Mesenchymal stem cell (in vitro differentiated cells and primary cell): Measurements from ENCODE around the gene IRF4.

ENCODE experiments used
- DNase-seq: peaks from one replicate; pipeline ENCODE4 v3.0.0-alpha.2; 2013
- H2AFZ ChIP-seq: one replicate; pipeline ENCODE4 v1.6.1; 2013; ENCODE audit warnings: low read depth, mild to moderate bottlenecking, control low read depth, inconsistent platforms, low read length, moderate library complexity
- H2AK5ac ChIP-seq: 2 replicates; pipeline ENCODE4 v1.6.1; 2013; ENCODE audit warnings: low read length, moderate library complexity, mild to moderate bottlenecking, inconsistent platforms; ENCODE audit not compliant: severe bottlenecking
- H2BK120ac ChIP-seq: one replicate; pipeline ENCODE4 v1.6.1; 2013; ENCODE audit warnings: low read depth, mild to moderate bottlenecking, inconsistent platforms, low read length, moderate library complexity
- H2BK12ac ChIP-seq, 2 experiments: one replicate each; pipeline ENCODE4 v1.6.1; 2013; ENCODE audit warnings: inconsistent platforms in 2 of 2, low read length in 2 of 2, mild to moderate bottlenecking in 2 of 2, moderate library complexity in 2 of 2, control low read depth in 1 of 2
- H2BK15ac ChIP-seq: one replicate; pipeline ENCODE4 v1.6.1; 2013; ENCODE audit warnings: mild to moderate bottlenecking, low read depth, inconsistent platforms; ENCODE audit not compliant: poor library complexity, severe bottlenecking
- H2BK5ac ChIP-seq: 2 replicates; pipeline ENCODE4 v1.6.1; 2013; ENCODE audit warnings: low read depth, mild to moderate bottlenecking, low read length, control low read depth, inconsistent platforms; ENCODE audit not compliant: poor library complexity, severe bottlenecking
- H3K14ac ChIP-seq, 2 experiments: one replicate each; pipeline ENCODE4 v1.6.1; 2013; ENCODE audit warnings: inconsistent platforms in 2 of 2, low read length in 2 of 2, control low read depth in 1 of 2, mild to moderate bottlenecking in 1 of 2, moderate library complexity in 1 of 2
- H3K18ac ChIP-seq, 2 experiments: one replicate each; pipeline ENCODE4 v1.6.1; 2013; ENCODE audit warnings: inconsistent platforms in 2 of 2, low read length in 2 of 2, control low read depth in 1 of 2, low read depth in 1 of 2, mild to moderate bottlenecking in 1 of 2
- H3K23ac ChIP-seq, 2 experiments: one replicate each; pipeline ENCODE4 v1.6.1; 2013; ENCODE audit warnings: inconsistent platforms in 2 of 2, low read length in 2 of 2, mild to moderate bottlenecking in 2 of 2, moderate library complexity in 2 of 2, control low read depth in 1 of 2
- H3K27ac ChIP-seq: 2 replicates; pipeline ENCODE4 v1.5.1; 2013; ENCODE audit warnings: mild to moderate bottlenecking, moderate library complexity, low read length, control low read depth, inconsistent platforms; ENCODE audit not compliant: poor library complexity, severe bottlenecking
- H3K27me3 ChIP-seq, 2 experiments: 2 replicates each; pipeline versions ENCODE4 v1.6.1 to v1.7.0; 2013; ENCODE audit warnings: low read length in 2 of 2, mild to moderate bottlenecking in 2 of 2, moderate library complexity in 2 of 2, control low read depth in 1 of 2, inconsistent platforms in 1 of 2; ENCODE audit not compliant: control insufficient read depth in 1 of 2, insufficient read depth in 1 of 2
- H3K36me3 ChIP-seq, 2 experiments: 2 replicates each; pipeline versions ENCODE4 v1.6.1 to v1.7.0; 2013; ENCODE audit warnings: low read length in 2 of 2, control low read depth in 1 of 2, inconsistent platforms in 1 of 2, low read depth in 1 of 2, mild to moderate bottlenecking in 1 of 2; ENCODE audit not compliant: insufficient read depth in 2 of 2, control insufficient read depth in 1 of 2
- H3K4ac ChIP-seq, 2 experiments: one replicate each; pipeline ENCODE4 v1.6.1; 2013; ENCODE audit warnings: inconsistent platforms in 2 of 2, low read length in 2 of 2, mild to moderate bottlenecking in 2 of 2, moderate library complexity in 2 of 2, control low read depth in 1 of 2, low read depth in 1 of 2
- H3K4me1 ChIP-seq: 2 replicates; pipeline ENCODE4 v1.6.1; 2013; ENCODE audit warnings: low read depth, low read length, control low read depth; ENCODE audit not compliant: control insufficient read depth, insufficient read depth
- H3K4me2 ChIP-seq: 2 replicates; pipeline ENCODE4 v1.6.1; 2013; ENCODE audit warnings: low read length, mild to moderate bottlenecking, inconsistent platforms; ENCODE audit not compliant: poor library complexity, severe bottlenecking
- H3K4me3 ChIP-seq, 2 experiments: 2 replicates each; pipeline versions ENCODE4 v1.5.1 to v1.7.0; 2013; ENCODE audit warnings: low read length in 2 of 2, mild to moderate bottlenecking in 2 of 2, control low read depth in 1 of 2, low read depth in 1 of 2; ENCODE audit not compliant: insufficient read depth in 1 of 2
- H3K79me1 ChIP-seq: replicated peaks from 2 replicates; pipeline ENCODE4 v1.6.1; 2013; ENCODE audit warnings: mild to moderate bottlenecking, control low read depth, low read length, inconsistent platforms; ENCODE audit not compliant: poor library complexity, severe bottlenecking
- H3K9ac ChIP-seq: 2 replicates; pipeline ENCODE4 v1.7.0; 2013; ENCODE audit warnings: mild to moderate bottlenecking, low read length, moderate library complexity
- H3K9me3 ChIP-seq: 2 replicates; pipeline ENCODE4 v1.7.0; 2013; ENCODE audit warnings: mild to moderate bottlenecking, low read length; ENCODE audit not compliant: control insufficient read depth
- H4K8ac ChIP-seq: one replicate; pipeline ENCODE4 v1.6.1; 2013; ENCODE audit warnings: inconsistent platforms, mild to moderate bottlenecking, low read length, moderate library complexity
- H4K91ac ChIP-seq: one replicate; pipeline ENCODE4 v1.6.1; 2013; ENCODE audit warnings: mild to moderate bottlenecking, low read length, inconsistent platforms
- WGBS: methylation state at CpG from one replicate; pipeline ENCODE4 v1.1.7; 2013; ENCODE audit warnings: mixed read lengths; 5-methylcytosine and 5-hydroxymethylcytosine counted together

IRF4 gene

DNA sequence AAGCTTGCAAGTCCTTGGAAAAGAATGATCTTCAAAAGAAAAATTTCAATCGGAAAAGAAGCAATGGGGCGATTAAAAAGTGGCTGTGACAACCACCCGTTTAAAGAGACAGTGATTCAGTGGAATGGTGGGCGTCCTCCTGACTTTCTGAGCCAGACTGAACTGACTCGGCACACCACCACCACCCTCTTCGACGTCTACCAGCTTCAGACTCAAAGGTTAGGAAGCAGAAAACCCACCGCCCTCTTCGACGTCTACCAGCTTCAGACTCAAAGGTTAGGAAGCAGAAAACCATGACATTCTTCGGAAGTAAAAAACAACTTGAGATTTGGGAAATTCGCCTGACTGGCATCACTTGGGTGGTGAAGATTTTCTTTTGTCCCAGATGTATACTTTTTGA is 28.3 kb upstream of the IRF4 start:
- Histone ChIP-seq H3K4me3 (no peak overlapping the region), H3K4me2 (no peak overlapping the region), H3K23ac (no peak overlapping the region), H2AFZ (no peak overlapping the region), H3K27me3 (peaks cover 0 to 40% of the 10 kb centered on the region in 2 experiments), H3K79me1 (no peaks in the 10 kb centered on the region), H2BK15ac (no peak overlapping the region), H4K8ac (no peak overlapping the region), H2AK5ac (no peak overlapping the region), H3K18ac (no peak overlapping the region), H2BK12ac (no peak overlapping the region), H3K4me1 (peaks cover 2% of the 10 kb centered on the region), H2BK5ac (no peak overlapping the region), H3K9me3 (peaks cover 8% of the 10 kb centered on the region), H3K4ac (no peak overlapping the region), H3K9ac (no peak overlapping the region), H3K27ac (no peak overlapping the region), H3K36me3 (no peaks in the 10 kb centered on the region), H4K91ac (no peak overlapping the region), H3K14ac (no peak overlapping the region), H2BK120ac (no peak overlapping the region)
- DNase-seq, result no peak
- 87% methylated on average over 12 of the region's 12 CpGs for WGBS

DNA sequence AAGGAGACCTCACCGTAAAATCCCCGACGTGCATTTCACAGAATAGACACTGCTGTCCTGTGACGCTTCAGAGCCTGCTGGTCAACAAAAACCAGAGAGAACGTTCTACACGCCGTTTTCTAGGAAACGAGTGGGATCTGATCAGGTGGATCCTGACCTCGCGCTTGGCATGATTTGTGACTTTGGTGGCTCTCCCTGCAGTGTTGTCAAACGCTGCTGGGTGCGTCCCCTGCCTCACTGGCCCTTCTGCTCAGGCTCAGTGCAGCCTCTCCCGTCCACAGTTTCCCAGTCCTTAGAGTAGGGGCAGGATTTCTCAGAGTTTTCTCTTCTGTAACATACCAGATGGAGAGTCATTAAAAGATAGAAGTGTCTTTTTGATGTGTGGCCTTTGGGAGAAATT is 27.6 kb upstream of the IRF4 start:
- no peak overlapping the region for H2BK12ac ChIP-seq
- H3K9ac ChIP-seq, result no peak overlapping the region
- no peak overlapping the region for H2BK5ac ChIP-seq
- H3K9me3 ChIP-seq, result peaks cover 8% of the 10 kb centered on the region
- WGBS, result 84% methylated on average over 13 of the region's 13 CpGs
- H2AK5ac ChIP-seq, result no peak overlapping the region
- no peak overlapping the region for H4K91ac ChIP-seq
- H4K8ac ChIP-seq, result no peak overlapping the region
- no peak overlapping the region for H3K14ac ChIP-seq
- H3K79me1 ChIP-seq, result no peaks in the 10 kb centered on the region
- H3K36me3 ChIP-seq, result no peaks in the 10 kb centered on the region
- no peak overlapping the region for H3K18ac ChIP-seq
- H2BK15ac ChIP-seq, result no peak overlapping the region
- peaks cover 0 to 45% of the 10 kb centered on the region in 2 experiments for H3K27me3 ChIP-seq
- no peak overlapping the region for H3K4ac ChIP-seq
- no peak overlapping the region for H3K4me3 ChIP-seq
- no peak for DNase-seq
- no peak overlapping the region for H3K27ac ChIP-seq
- no peak overlapping the region for H3K23ac ChIP-seq
- peaks cover 2% of the 10 kb centered on the region for H3K4me1 ChIP-seq
- no peak overlapping the region for H3K4me2 ChIP-seq
- no peak overlapping the region for H2AFZ ChIP-seq
- no peak overlapping the region for H2BK120ac ChIP-seq

DNA sequence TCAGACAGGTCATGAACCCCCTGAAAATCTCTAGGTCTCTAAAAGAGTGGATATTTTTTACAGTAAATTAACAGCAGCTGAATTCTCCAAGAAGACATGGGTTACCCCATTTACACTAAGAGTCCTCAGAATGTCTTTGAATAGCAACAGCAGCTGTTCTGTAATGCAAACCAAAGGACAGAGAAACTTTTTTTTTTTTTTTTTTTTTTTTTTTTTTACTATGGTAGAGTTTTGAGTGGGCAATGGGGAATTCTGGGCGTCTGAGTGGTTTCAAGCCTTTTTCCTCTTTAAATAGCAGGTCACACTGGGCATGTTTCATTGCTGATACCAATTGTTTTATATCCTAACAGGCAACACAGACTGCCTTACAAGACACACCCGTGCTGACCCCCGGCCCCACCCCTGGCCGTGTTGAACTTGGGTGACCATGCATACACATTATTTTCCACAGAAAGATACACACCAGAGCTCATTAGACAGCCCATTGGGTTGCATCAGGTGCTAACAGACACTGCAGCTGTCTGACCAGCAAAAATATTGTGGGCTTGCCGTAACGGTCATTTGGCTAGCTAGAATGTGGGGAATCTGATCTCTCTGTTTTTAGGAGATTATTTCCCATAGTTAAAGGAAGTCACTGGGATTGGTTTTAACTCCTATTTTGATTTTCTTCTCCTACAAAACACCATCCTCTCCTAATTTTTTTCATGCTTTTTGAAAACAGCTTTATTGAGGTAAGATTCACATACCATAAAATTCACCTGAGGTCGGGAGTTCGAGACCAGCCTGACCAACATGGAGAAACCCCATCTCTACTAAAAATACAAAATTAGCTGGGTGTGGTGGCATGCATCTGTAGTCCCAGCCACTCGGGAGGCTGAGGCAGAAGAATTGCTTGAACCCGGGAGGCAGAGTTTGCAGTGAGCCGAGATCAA is 26.7 kb upstream of the IRF4 start:
- H2BK5ac ChIP-seq, result no peak overlapping the region
- no peak overlapping the region for H4K8ac ChIP-seq
- H3K4me3 ChIP-seq, result no peak overlapping the region
- peaks cover 0 to 55% of the 10 kb centered on the region in 2 experiments for H3K27me3 ChIP-seq
- H2BK120ac ChIP-seq, result no peak overlapping the region
- no peak overlapping the region for H2AFZ ChIP-seq
- WGBS, result 81% methylated on average over 11 of the region's 11 CpGs
- DNase-seq, result no peak
- H3K9me3 ChIP-seq, result peaks cover 8% of the 10 kb centered on the region
- no peak overlapping the region for H3K27ac ChIP-seq
- H3K18ac ChIP-seq, result no peak overlapping the region
- H3K36me3 ChIP-seq, result no peaks in the 10 kb centered on the region
- no peak overlapping the region for H3K23ac ChIP-seq
- no peak overlapping the region for H3K9ac ChIP-seq
- H3K79me1 ChIP-seq, result no peaks in the 10 kb centered on the region
- no peak overlapping the region for H4K91ac ChIP-seq
- no peak overlapping the region for H3K4me2 ChIP-seq
- no peak overlapping the region for H2AK5ac ChIP-seq
- no peak overlapping the region for H3K14ac ChIP-seq
- no peak overlapping the region for H2BK15ac ChIP-seq
- H2BK12ac ChIP-seq, result no peak overlapping the region
- H3K4me1 ChIP-seq, result peaks cover 2% of the 10 kb centered on the region
- H3K4ac ChIP-seq, result no peak overlapping the region

DNA sequence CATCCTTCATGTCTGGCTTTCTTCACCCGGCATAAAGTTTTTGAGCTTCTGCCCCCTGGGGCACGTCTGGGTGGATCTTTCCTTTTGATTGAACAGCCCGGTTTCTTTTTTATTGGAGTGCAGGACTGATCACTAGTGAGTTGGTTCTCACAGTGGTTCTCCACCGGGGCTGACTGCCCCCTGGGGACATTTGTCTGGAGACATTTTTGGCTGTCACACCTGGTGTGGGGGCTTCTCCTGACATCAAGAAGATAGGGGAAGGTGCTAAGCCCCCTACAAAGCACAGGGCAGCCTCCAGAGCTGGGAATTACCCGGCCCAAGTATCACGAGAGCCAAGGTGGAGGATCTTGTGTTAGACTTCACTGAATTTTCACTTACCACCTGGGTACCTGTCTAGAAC is 25.7 kb upstream of the IRF4 start:
- Histone ChIP-seq H3K36me3 (no peaks in the 10 kb centered on the region), H2AFZ (no peak overlapping the region), H2BK120ac (no peak overlapping the region), H3K4ac (no peak overlapping the region), H3K27me3 (peaks cover 0 to 64% of the 10 kb centered on the region in 2 experiments), H3K4me1 (peaks cover 2% of the 10 kb centered on the region), H2BK5ac (no peak overlapping the region), H3K23ac (no peak overlapping the region), H3K4me3 (no peak overlapping the region), H3K79me1 (no peaks in the 10 kb centered on the region), H3K9ac (no peak overlapping the region), H3K4me2 (no peak overlapping the region), H2BK15ac (no peak overlapping the region), H3K27ac (no peak overlapping the region), H3K9me3 (peaks cover 8% of the 10 kb centered on the region), H3K18ac (no peak overlapping the region), H4K91ac (no peak overlapping the region), H3K14ac (no peak overlapping the region), H2BK12ac (no peak overlapping the region), H2AK5ac (no peak overlapping the region), H4K8ac (no peak overlapping the region)
- no peak for DNase-seq
- 74% methylated on average over 6 of the region's 6 CpGs for WGBS
